Central memory CD8-positive, alpha-beta T cell (primary cell): ENCODE data around the gene BTG4.

ENCODE experiments used
- ATAC-seq: fragments of 150-1000 bp; cut with Tn5 transposase; replicated peaks from 2 replicates; pipeline ENCODE4 v1.10.0; 2022; ENCODE audit warnings: mild to moderate bottlenecking, moderate FRiP score, moderate number of reproducible peaks; ENCODE audit not compliant: poor library complexity, severe bottlenecking; ENCODE audit errors: extremely low read depth
- DNase-seq, 2 donors: peaks; one replicate each; pipeline ENCODE4 v3.0.0; 2021; ENCODE audit warnings: low spot score in 2 of 2
- H3K27ac Mint-ChIP-seq: one replicate; pipeline ENCODE4 v1.8.0; 2022; ENCODE audit warnings: low read depth, mild to moderate bottlenecking, moderate library complexity, mixed read lengths
- H3K27me3 Mint-ChIP-seq: one replicate; pipeline ENCODE4 v1.8.0; 2022; ENCODE audit warnings: mixed read lengths
- H3K36me3 Mint-ChIP-seq: one replicate; pipeline ENCODE4 v1.8.0; 2022; ENCODE audit warnings: mild to moderate bottlenecking, moderate library complexity, mixed read lengths; ENCODE audit not compliant: insufficient read depth
- H3K4me1 Mint-ChIP-seq: one replicate; pipeline ENCODE4 v1.8.0; 2022; ENCODE audit warnings: mixed read lengths
- H3K4me3 Mint-ChIP-seq: one replicate; pipeline ENCODE4 v1.8.0; 2022; ENCODE audit warnings: mild to moderate bottlenecking, moderate library complexity, mixed read lengths
- H3K9me3 Mint-ChIP-seq: one replicate; pipeline ENCODE4 v1.8.0; 2022; ENCODE audit warnings: mixed read lengths

The BTG4 gene

GRCh38 chr11:111455291-111456085 lies 56.7 kb downstream of the BTG4 start:
- H3K4me1 Mint-ChIP-seq, result no peaks in the 10 kb centered on the region
- H3K36me3 Mint-ChIP-seq, result peaks cover 5% of the 10 kb centered on the region
- DNase-seq, result no peak
- ATAC-seq, result no peak
- no peak overlapping the region for H3K4me3 Mint-ChIP-seq
- H3K27me3 Mint-ChIP-seq, result peaks cover 65% of the 10 kb centered on the region
- H3K9me3 Mint-ChIP-seq, result no peaks in the 10 kb centered on the region
- no peak overlapping the region for H3K27ac Mint-ChIP-seq

- Mint-ChIP-seq H3K9me3 (no peaks in the 10 kb centered on the region), H3K4me1 (no peaks in the 10 kb centered on the region), H3K27ac (no peak overlapping the region), H3K36me3 (peaks cover 5% of the 10 kb centered on the region), H3K27me3 (peaks cover 57% of the 10 kb centered on the region), H3K4me3 (no peak overlapping the region)
- ATAC-seq, result no peak
- DNase-seq, result no peak
Observed at GRCh38 chr11:111454561-111455192, 57.5 kb downstream of the BTG4 start.

GRCh38 chr11:111452817-111453552 lies 59.2 kb downstream of the BTG4 start:
- no peaks in the 10 kb centered on the region for H3K9me3 Mint-ChIP-seq
- H3K27ac Mint-ChIP-seq, result no peak overlapping the region
- peaks cover 5% of the 10 kb centered on the region for H3K36me3 Mint-ChIP-seq
- H3K4me3 Mint-ChIP-seq, result no peak overlapping the region
- ATAC-seq, result no peak
- peaks cover 40% of the 10 kb centered on the region for H3K27me3 Mint-ChIP-seq
- DNase-seq, result no peak
- H3K4me1 Mint-ChIP-seq, result no peaks in the 10 kb centered on the region

GRCh38 chr11:111452146-111452545 lies 60.0 kb downstream of the BTG4 start:
- H3K36me3 Mint-ChIP-seq, result peaks cover 5% of the 10 kb centered on the region
- ATAC-seq (no peak), DNase-seq (no peak)
- H3K27me3 Mint-ChIP-seq, result peaks cover 32% of the 10 kb centered on the region
- no peak overlapping the region for H3K27ac Mint-ChIP-seq
- H3K4me3 Mint-ChIP-seq, result no peak overlapping the region
- H3K9me3 Mint-ChIP-seq, result no peaks in the 10 kb centered on the region
- no peaks in the 10 kb centered on the region for H3K4me1 Mint-ChIP-seq

GRCh38 chr11:111450480-111451320 lies 61.5 kb downstream of the BTG4 start:
- peaks cover 23% of the 10 kb centered on the region for H3K27me3 Mint-ChIP-seq
- no peak overlapping the region for H3K4me3 Mint-ChIP-seq
- no peaks in the 10 kb centered on the region for H3K9me3 Mint-ChIP-seq
- no peak for ATAC-seq
- DNase-seq, result no peak
- H3K4me1 Mint-ChIP-seq, result peaks cover 7% of the 10 kb centered on the region
- no peak overlapping the region for H3K27ac Mint-ChIP-seq
- H3K36me3 Mint-ChIP-seq, result peaks cover 7% of the 10 kb centered on the region

- peaks cover 7% of the 10 kb centered on the region for H3K36me3 Mint-ChIP-seq
- DNase-seq, result no peak
- H3K9me3 Mint-ChIP-seq, result no peaks in the 10 kb centered on the region
- H3K4me3 Mint-ChIP-seq, result no peak overlapping the region
- ATAC-seq, result no peak
- peaks cover 7% of the 10 kb centered on the region for H3K4me1 Mint-ChIP-seq
- peaks cover 23% of the 10 kb centered on the region for H3K27me3 Mint-ChIP-seq
- no peak overlapping the region for H3K27ac Mint-ChIP-seq
Observed at GRCh38 chr11:111449696-111450479, 62.3 kb downstream of the BTG4 start.

DNA sequence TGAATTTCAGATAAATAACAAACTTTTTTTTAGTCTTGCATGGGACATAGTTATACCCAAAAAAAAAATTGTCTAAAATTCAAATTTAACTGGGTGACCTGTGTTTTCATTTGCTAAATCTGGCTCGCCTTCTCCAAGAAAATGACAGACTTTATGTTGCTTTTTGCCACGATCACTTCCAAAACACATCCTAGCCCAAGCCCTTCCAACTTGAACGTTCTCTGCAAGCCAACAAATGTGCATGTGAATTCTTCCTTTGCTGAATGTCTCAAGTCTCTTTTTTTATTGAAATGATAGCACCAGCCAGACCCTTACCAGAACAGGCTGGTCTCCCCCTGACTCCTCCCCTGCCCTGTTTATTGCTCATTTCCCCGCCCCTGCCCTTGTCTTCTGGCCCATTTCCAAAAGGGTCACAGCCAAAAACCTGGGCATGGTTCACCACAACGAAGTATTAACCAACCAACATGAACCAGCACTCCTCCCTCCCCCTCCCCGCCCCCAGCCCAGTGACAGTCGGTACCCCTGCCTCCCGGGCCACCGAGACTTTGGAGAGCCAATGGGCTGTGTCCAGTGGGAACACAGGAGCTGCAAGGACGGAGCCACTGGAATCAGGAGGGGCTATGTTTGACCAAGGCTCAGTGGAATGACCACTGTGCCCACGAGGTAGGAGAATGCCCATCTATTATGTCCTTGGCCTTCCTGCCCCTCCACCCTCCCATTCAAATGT lies 63.2 kb downstream of the BTG4 start:
- no peak overlapping the region for H3K4me3 Mint-ChIP-seq
- peaks cover 7% of the 10 kb centered on the region for H3K36me3 Mint-ChIP-seq
- ATAC-seq (no peak), DNase-seq (no peak)
- peaks cover 7% of the 10 kb centered on the region for H3K4me1 Mint-ChIP-seq
- H3K9me3 Mint-ChIP-seq, result no peaks in the 10 kb centered on the region
- peaks cover 23% of the 10 kb centered on the region for H3K27me3 Mint-ChIP-seq
- no peak overlapping the region for H3K27ac Mint-ChIP-seq

- H3K27me3 Mint-ChIP-seq, result peaks cover 23% of the 10 kb centered on the region
- no peaks in the 10 kb centered on the region for H3K9me3 Mint-ChIP-seq
- ATAC-seq (no peak), DNase-seq (no peak)
- no peak overlapping the region for H3K27ac Mint-ChIP-seq
- peaks cover 7% of the 10 kb centered on the region for H3K4me1 Mint-ChIP-seq
- H3K36me3 Mint-ChIP-seq, result peaks cover 7% of the 10 kb centered on the region
- no peak overlapping the region for H3K4me3 Mint-ChIP-seq
Observed at GRCh38 chr11:111448414-111448813, 63.8 kb downstream of the BTG4 start.

DNA sequence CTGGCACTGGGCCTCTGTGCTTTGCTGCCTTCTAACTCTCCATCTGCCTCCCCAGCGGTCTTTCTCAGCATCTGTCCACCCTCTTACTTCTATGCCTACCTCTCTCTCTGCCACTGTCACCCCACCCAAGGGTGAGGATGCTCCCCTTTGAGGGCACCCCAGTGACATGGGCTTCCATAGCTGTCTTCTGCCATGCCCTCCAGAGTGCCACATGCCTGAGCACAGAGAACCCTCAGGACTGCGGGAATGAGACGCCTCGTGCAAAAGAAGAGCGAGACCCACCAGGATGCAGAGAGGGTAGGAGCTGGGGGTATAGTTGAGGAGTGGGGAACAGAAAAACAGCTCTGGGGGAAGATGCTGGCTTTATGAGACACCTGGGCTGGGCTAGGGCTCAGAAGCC lies 64.3 kb downstream of the BTG4 start:
- ATAC-seq (no peak), DNase-seq (no peak)
- peak overlapping the region; percentile 12 for H3K27ac Mint-ChIP-seq
- H3K9me3 Mint-ChIP-seq, result no peaks in the 10 kb centered on the region
- H3K4me3 Mint-ChIP-seq, result no peak overlapping the region
- peaks cover 22% of the 10 kb centered on the region for H3K27me3 Mint-ChIP-seq
- peaks cover 7% of the 10 kb centered on the region for H3K4me1 Mint-ChIP-seq
- peaks cover 7% of the 10 kb centered on the region for H3K36me3 Mint-ChIP-seq

DNA sequence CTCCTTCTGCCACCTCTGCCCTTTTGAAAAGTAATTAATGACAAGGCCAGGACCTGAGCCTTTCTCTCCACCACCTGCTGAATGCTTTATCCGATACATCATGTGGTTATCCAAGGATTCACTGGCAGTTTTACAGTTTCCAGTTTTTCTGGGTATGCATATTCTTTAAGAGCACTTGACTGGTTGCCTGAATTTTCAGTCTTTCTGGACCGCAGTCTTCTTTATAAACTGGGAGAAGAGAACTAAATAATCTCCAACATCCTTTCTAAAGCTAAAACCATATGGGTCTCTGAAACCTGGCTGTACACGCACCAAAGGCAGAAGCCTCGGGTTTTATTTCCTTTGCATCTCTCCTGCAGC lies 65.1 kb downstream of the BTG4 start:
- DNase-seq, result no peak
- no peak for ATAC-seq
- peaks cover 14% of the 10 kb centered on the region for H3K27me3 Mint-ChIP-seq
- H3K36me3 Mint-ChIP-seq, result peaks cover 5% of the 10 kb centered on the region
- no peak overlapping the region for H3K4me3 Mint-ChIP-seq
- H3K27ac Mint-ChIP-seq, result no peak overlapping the region
- peaks cover 7% of the 10 kb centered on the region for H3K4me1 Mint-ChIP-seq
- no peaks in the 10 kb centered on the region for H3K9me3 Mint-ChIP-seq

- Mint-ChIP-seq H3K9me3 (no peaks in the 10 kb centered on the region), H3K36me3 (peaks cover 2% of the 10 kb centered on the region), H3K27me3 (peaks cover 8% of the 10 kb centered on the region), H3K4me3 (peak overlapping the region; percentile 18), H3K4me1 (peaks cover 7% of the 10 kb centered on the region), H3K27ac (peak overlapping the region; percentile 37)
- ATAC-seq (peak; percentile 96), DNase-seq (peak; percentile 45 to 72)
Observed at GRCh38 chr11:111446404-111447111, 65.6 kb downstream of the BTG4 start.
